H1 (cell line): ENCODE measurements around the gene AVPI1. TPM values are rescaled to one million over a fixed set of nuclear protein-coding genes. Genes with fewer than 3 reads are reported as not detected.

Experiments
- CTCF ChIA-PET: fragments of 300-600 bp; sonication (Branson Sonifier 250); formaldehyde crosslinking; loops from one replicate; lab custom pipeline; 2021; ENCODE audit not compliant: partially characterized antibody; lab: Charles Lee
- POLR2A ChIA-PET: fragments of 300-600 bp; sonication (Branson Sonifier 250); formaldehyde crosslinking; loops from one replicate; lab custom pipeline; 2021; ENCODE audit warnings: inconsistent platforms; ENCODE audit not compliant: partially characterized antibody; lab: Charles Lee
- DNase-seq, 2 experiments: peaks; one replicate each; pipeline versions ENCODE4 v3.0.0 to v3.0.0-alpha.2; 2010 to 2022; ENCODE audit warnings: low spot score in 2 of 2, low read depth in 1 of 2, mixed read lengths in 1 of 2
- FAIRE-seq: peaks from 2 replicates; lab custom pipeline; 2011; peaks lifted over from hg19 to GRCh38; lab: Jason Lieb, UNC
- H2AFZ ChIP-seq: 2 replicates; pipeline ENCODE4 v1.8.1; 2012; ENCODE audit warnings: low read length, inconsistent platforms
- H2AK5ac ChIP-seq: 2 replicates; pipeline ENCODE4 v1.6.1; 2013; ENCODE audit warnings: low read depth, low read length
- H2BK120ac ChIP-seq: replicated peaks from 2 replicates; pipeline ENCODE3; 2013; ENCODE audit warnings: low read depth, low read length, inconsistent platforms
- H2BK12ac ChIP-seq: 2 replicates; pipeline ENCODE4 v1.6.1; 2013; ENCODE audit warnings: low read depth, low read length
- H2BK15ac ChIP-seq: 2 replicates; pipeline ENCODE4 v1.6.1; 2013; ENCODE audit warnings: low read length
- H2BK20ac ChIP-seq: 2 replicates; pipeline ENCODE4 v1.6.1; 2013; ENCODE audit warnings: low read length
- H2BK5ac ChIP-seq: 2 replicates; pipeline ENCODE4 v1.6.1; 2013; ENCODE audit warnings: low read depth, low read length
- H3K14ac ChIP-seq: 2 replicates; pipeline ENCODE4 v1.6.1; 2013; ENCODE audit warnings: inconsistent platforms; ENCODE audit not compliant: insufficient read length
- H3K18ac ChIP-seq: 2 replicates; pipeline ENCODE4 v1.6.1; 2013; ENCODE audit warnings: low read length; ENCODE audit errors: extremely low read depth
- H3K23ac ChIP-seq: 2 replicates; pipeline ENCODE4 v1.6.1; 2013; ENCODE audit warnings: inconsistent platforms; ENCODE audit not compliant: insufficient read length
- H3K23me2 ChIP-seq: 2 replicates; pipeline ENCODE4 v1.6.1; 2013; ENCODE audit warnings: low read depth, low read length
- H3K27ac ChIP-seq: 2 replicates; pipeline ENCODE4 v1.6.1; 2011; ENCODE audit warnings: low read depth, low read length, inconsistent platforms
- H3K27me3 ChIP-seq, 4 experiments: replicated peaks in 1 of 4; 1 replicate in 1 of 4; 2 replicates in 3 of 4; pipeline versions ENCODE4 v1.6.1 to v1.8.1; 2011 to 2013; ENCODE audit warnings: low read length in 3 of 4, mild to moderate bottlenecking in 3 of 4, inconsistent platforms in 2 of 4, mixed read lengths in 2 of 4, moderate library complexity in 1 of 4; ENCODE audit not compliant: control insufficient read depth in 3 of 4, insufficient read depth in 3 of 4; ENCODE audit errors: extremely low read depth in 1 of 4
- H3K36me3 ChIP-seq, 4 experiments: 2 replicates each; pipeline versions ENCODE4 v1.6.1 to v1.8.1; 2011 to 2013; ENCODE audit warnings: mild to moderate bottlenecking in 4 of 4, low read length in 3 of 4, moderate library complexity in 2 of 4, control low read depth in 1 of 4, inconsistent platforms in 1 of 4; ENCODE audit not compliant: insufficient read depth in 4 of 4, control insufficient read depth in 2 of 4
- H3K4ac ChIP-seq: replicated peaks from 2 replicates; pipeline ENCODE3; 2013; ENCODE audit warnings: low read length, low read depth, mixed read lengths, inconsistent platforms; ENCODE audit not compliant: insufficient read length
- H3K4me1 ChIP-seq, 4 experiments: replicated peaks in 1 of 4; 1 replicate in 1 of 4; 2 replicates in 3 of 4; pipeline versions ENCODE4 v1.6.1 to v1.8.1; 2011 to 2013; ENCODE audit warnings: low read length in 3 of 4, inconsistent platforms in 2 of 4, mixed read lengths in 1 of 4; ENCODE audit not compliant: insufficient read depth in 4 of 4, control insufficient read depth in 3 of 4
- H3K4me2 ChIP-seq, 2 experiments: 2 replicates each; pipeline versions ENCODE4 v1.6.1 to v1.8.1; 2011 to 2013; ENCODE audit warnings: low read depth in 2 of 2, low read length in 2 of 2, control low read depth in 1 of 2, inconsistent platforms in 1 of 2, mild to moderate bottlenecking in 1 of 2; ENCODE audit not compliant: insufficient read depth in 1 of 2
- H3K4me3 ChIP-seq, 4 experiments: fragments of 200-600, 300-600 bp in 1 of 4; sonication (generic), shearing (Covaris generic), sonication (Bioruptor Twin) in 1 of 4; 2 replicates each; pipeline versions ENCODE4 v1.5.1 to v1.8.1; 2011 to 2016; ENCODE audit warnings: low read length in 4 of 4, low read depth in 3 of 4, control low read depth in 2 of 4, inconsistent platforms in 2 of 4, mild to moderate bottlenecking in 2 of 4, mixed read lengths in 1 of 4, moderate library complexity in 1 of 4; ENCODE audit not compliant: insufficient read depth in 2 of 4; ENCODE audit errors: extremely low read depth in 1 of 4
- H3K56ac ChIP-seq: replicated peaks from 2 replicates; pipeline ENCODE3; 2013; ENCODE audit warnings: low read depth, mild to moderate bottlenecking, mixed read lengths, low read length, inconsistent platforms; ENCODE audit not compliant: insufficient read length
- H3K79me1 ChIP-seq: 2 replicates; pipeline ENCODE4 v1.6.1; 2013; ENCODE audit warnings: low read depth, low read length, control low read depth
- H3K79me2 ChIP-seq, 2 experiments: 2 replicates each; pipeline versions ENCODE4 v1.6.1 to v1.8.1; 2012 to 2013; ENCODE audit warnings: low read length in 2 of 2, mild to moderate bottlenecking in 2 of 2, inconsistent platforms in 1 of 2; ENCODE audit not compliant: insufficient read depth in 2 of 2, control insufficient read depth in 1 of 2
- H3K9ac ChIP-seq, 4 experiments: replicated peaks in 1 of 4; 1 replicate in 1 of 4; 2 replicates in 3 of 4; pipeline versions ENCODE4 v1.6.1 to v1.8.1; 2011 to 2013; ENCODE audit warnings: low read depth in 3 of 4, low read length in 3 of 4, control low read depth in 2 of 4, mild to moderate bottlenecking in 2 of 4, moderate library complexity in 2 of 4, inconsistent platforms in 1 of 4; ENCODE audit errors: extremely low read depth in 1 of 4
- H3K9me3 ChIP-seq, 2 experiments: 2 replicates each; pipeline versions ENCODE4 v1.6.1 to v1.8.1; 2012 to 2013; ENCODE audit warnings: mild to moderate bottlenecking in 2 of 2, moderate library complexity in 2 of 2, control low read depth in 1 of 2, inconsistent platforms in 1 of 2, low read depth in 1 of 2, low read length in 1 of 2, mixed read lengths in 1 of 2; ENCODE audit not compliant: insufficient read depth in 2 of 2
- H4K20me1 ChIP-seq, 2 experiments: replicated peaks in 1 of 2; 2 replicates each; pipeline versions ENCODE3 to v1.8.1; 2011 to 2013; ENCODE audit warnings: inconsistent platforms in 2 of 2, low read length in 2 of 2, mild to moderate bottlenecking in 1 of 2; ENCODE audit not compliant: insufficient read depth in 2 of 2, control insufficient read depth in 1 of 2
- H4K5ac ChIP-seq: 2 replicates; pipeline ENCODE4 v1.6.1; 2013; ENCODE audit warnings: low read length, low read depth, mixed read lengths, inconsistent platforms; ENCODE audit not compliant: insufficient read length
- H4K8ac ChIP-seq: 2 replicates; pipeline ENCODE4 v1.8.0; 2013; ENCODE audit warnings: mild to moderate bottlenecking, moderate library complexity, low read length, inconsistent platforms; ENCODE audit not compliant: insufficient read depth; ENCODE audit errors: extremely low read depth
- H4K91ac ChIP-seq: replicated peaks from 2 replicates; pipeline ENCODE3; 2013; ENCODE audit warnings: low read length, mixed read lengths, inconsistent platforms; ENCODE audit not compliant: insufficient read length
- JUN ChIP-seq: IDR thresholded peaks from 2 replicates; pipeline ENCODE4 v1.6.1; 2011; ENCODE audit warnings: low read depth, mild to moderate bottlenecking, improper control_type of control experiment, low read length
- JUND ChIP-seq: IDR thresholded peaks from 2 replicates; pipeline ENCODE4 v1.6.1; 2011; ENCODE audit warnings: mild to moderate bottlenecking, improper control_type of control experiment, low read length
- KDM4A ChIP-seq: IDR thresholded peaks from one replicate; pipeline ENCODE4 v1.7.1; 2012; ENCODE audit warnings: low read depth, mild to moderate bottlenecking, moderate library complexity, low read length, inconsistent platforms; ENCODE audit not compliant: severe bottlenecking
- POLR2A ChIP-seq, 2 experiments: IDR thresholded peaks; 1 replicate in 1 of 2; 2 replicates in 1 of 2; pipeline ENCODE4 v1.6.1; 2011; ENCODE audit warnings: low read depth in 2 of 2, low read length in 2 of 2, mild to moderate bottlenecking in 2 of 2; ENCODE audit errors: control extremely low read depth in 1 of 2
- TCF12 ChIP-seq: IDR thresholded peaks from 2 replicates; pipeline ENCODE4 v1.6.1; 2011; ENCODE audit warnings: low read depth, mild to moderate bottlenecking, low read length
- WGBS, 2 experiments: shearing (Covaris generic) in 1 of 2; methylation state at CpG; one replicate each; pipeline versions ENCODE4 v1.1.6 to v1.1.7; 2013 to 2015; ENCODE audit warnings: low lambda C conversion rate in 2 of 2, mixed read lengths in 2 of 2, inconsistent platforms in 1 of 2, low coverage in 1 of 2, missing lambda C conversion rate in 1 of 2; ENCODE audit not compliant: insufficient replicate concordance in 2 of 2, insufficient coverage in 1 of 2, insufficient read length in 1 of 2; ENCODE audit errors: extremely low coverage in 1 of 2, missing lambda C conversion rate in 1 of 2; 5-methylcytosine and 5-hydroxymethylcytosine counted together
- polyA plus RNA-seq, 7 experiments: library from polyadenylated mRNA; depleted of rRNA in 3 of 7; stranded (reverse) in 5 of 7; unstranded in 2 of 7; fragments of >200 nt in 5 of 7; fragments of 200-250 nt in 2 of 7; gene quantifications; 1 replicate in 5 of 7; 2 replicates in 1 of 7; 4 replicates in 1 of 7; pipeline versions ENCODE4 v1.2.1 to v1.2.3, GENCODE V29; 2011 to 2013; ENCODE audit warnings: missing spikeins in 2 of 7, mixed read lengths in 2 of 7
- total RNA-seq: library from RNA; stranded (reverse); fragmentation: NEBNext Ultra II Directional; extraction: Animal tissue kit (Norgen Biotek cat#: 25700); gene quantifications from 2 replicates; pipeline ENCODE4 v1.2.1, GENCODE V29; 2021

Gene AVPI1
- total and polyA plus RNA-seq, 2 of the 8 experiments (the other 6 are each of a cell fraction or from before 2014, with no cell fraction given): 9.0 to 13.5 TPM

DNA sequence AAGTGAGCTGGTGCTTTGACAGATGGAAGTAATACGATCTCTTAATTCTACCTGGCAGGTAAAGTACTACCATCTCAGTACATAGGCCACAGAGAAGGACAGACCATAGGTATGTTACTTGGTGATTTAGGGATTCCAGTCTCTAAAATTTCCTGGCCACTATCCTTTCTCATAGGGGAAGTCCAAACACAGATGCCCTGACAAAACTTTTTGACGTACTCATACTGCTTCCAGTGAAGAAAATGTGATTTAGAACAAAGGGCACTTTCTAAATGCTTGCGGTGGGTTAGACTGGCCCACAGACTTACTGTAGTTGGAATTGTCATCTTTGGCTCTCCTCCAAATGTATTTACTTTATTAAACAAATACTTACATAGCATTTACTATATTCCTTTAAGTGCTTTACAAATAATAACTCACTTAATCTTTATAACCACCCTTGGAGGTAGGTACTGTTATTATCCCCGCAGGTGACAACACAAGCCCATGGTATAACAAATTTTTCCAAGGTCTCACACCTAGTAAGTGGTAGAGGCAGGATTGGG, 43.5 kb downstream of the AVPI1 start:
- Histone ChIP-seq H3K79me2 (peaks cover 0 to 51% of the 10 kb centered on the region in 2 experiments; a peak in 2 of 4 replicates), H4K20me1 (peaks cover 0 to 10% of the 10 kb centered on the region in 2 experiments), H3K18ac (no peak overlapping the region), H2AK5ac (no peak overlapping the region), H2BK5ac (no peak overlapping the region), H4K5ac (no peak overlapping the region), H3K4me3 (no peak overlapping the region), H3K23ac (no peak overlapping the region), H3K27me3 (no peaks in the 10 kb centered on the region), H3K27ac (no peak overlapping the region), H3K14ac (no peak overlapping the region), H3K36me3 (peaks cover 0 to 14% (median 9%) of the 10 kb centered on the region in 4 experiments; a peak in 6 of 8 replicates), H3K4me2 (no peak overlapping the region), H3K9ac (no peak overlapping the region), H4K91ac (no peak overlapping the region), H3K4ac (no peak overlapping the region), H2AFZ (no peak overlapping the region), H2BK12ac (no peak overlapping the region), H3K9me3 (no peaks in the 10 kb centered on the region), H4K8ac (no peak overlapping the region), H2BK15ac (no peak overlapping the region), H3K56ac (no peak overlapping the region), H2BK120ac (no peak overlapping the region), H3K4me1 (peaks cover 4 to 12% (median 5%) of the 10 kb centered on the region in 4 experiments; a peak in 5 of 7 replicates), H3K79me1 (peaks cover 8% of the 10 kb centered on the region), H3K23me2 (peaks cover 5% of the 10 kb centered on the region), H2BK20ac (no peak overlapping the region)
- FAIRE-seq (no peak), DNase-seq (no peak)
- ChIA-PET CTCF (interaction anchor here (0.8 to 1.2 kb wide), 2 partner anchors 22 to 71 kb away, joined by 3 read pairs; partner anchors contain the start of gene ANKRD2), POLR2A (no interaction called here)
- WGBS, 2 experiments: 95% methylated on average over 4 of the region's 4 CpGs; no CpG with 5 or more reads in 1 of the 2 experiments
- TF ChIP-seq TCF12: no peak
- no peak for TF ChIP-seq JUND
- TF ChIP-seq KDM4A: no peak
- TF ChIP-seq JUN: no peak
- no peak for TF ChIP-seq POLR2A (IDR thresholded peaks at IDR 0.05; ENCODE audit: control extremely low read depth in 1 of 2, low read depth in 2 of 2, low read length in 2 of 2)
